Mammary epithelial cell (primary cell): Measurements from ENCODE around the gene BAG5.

Experiments used
- EZH2 ChIP-seq: IDR thresholded peaks from 2 replicates; pipeline ENCODE4 v1.6.1; 2012; ENCODE audit warnings: low read length, inconsistent platforms, borderline replicate concordance
- TF ChIP-seq, protein P1 (sequence below), 2 donors: IDR thresholded peaks in 1 of 2; conservative IDR thresholded peaks in 1 of 2; 2 replicates each; pipeline ENCODE4 v1.5.1; 2011 to 2012; ENCODE audit warnings: inconsistent platforms in 2 of 2, low read length in 2 of 2, mild to moderate bottlenecking in 2 of 2, control low read depth in 1 of 2, low read depth in 1 of 2; ENCODE audit not compliant: insufficient read depth in 1 of 2; ENCODE audit errors: extremely low read depth in 1 of 2

DNA sequence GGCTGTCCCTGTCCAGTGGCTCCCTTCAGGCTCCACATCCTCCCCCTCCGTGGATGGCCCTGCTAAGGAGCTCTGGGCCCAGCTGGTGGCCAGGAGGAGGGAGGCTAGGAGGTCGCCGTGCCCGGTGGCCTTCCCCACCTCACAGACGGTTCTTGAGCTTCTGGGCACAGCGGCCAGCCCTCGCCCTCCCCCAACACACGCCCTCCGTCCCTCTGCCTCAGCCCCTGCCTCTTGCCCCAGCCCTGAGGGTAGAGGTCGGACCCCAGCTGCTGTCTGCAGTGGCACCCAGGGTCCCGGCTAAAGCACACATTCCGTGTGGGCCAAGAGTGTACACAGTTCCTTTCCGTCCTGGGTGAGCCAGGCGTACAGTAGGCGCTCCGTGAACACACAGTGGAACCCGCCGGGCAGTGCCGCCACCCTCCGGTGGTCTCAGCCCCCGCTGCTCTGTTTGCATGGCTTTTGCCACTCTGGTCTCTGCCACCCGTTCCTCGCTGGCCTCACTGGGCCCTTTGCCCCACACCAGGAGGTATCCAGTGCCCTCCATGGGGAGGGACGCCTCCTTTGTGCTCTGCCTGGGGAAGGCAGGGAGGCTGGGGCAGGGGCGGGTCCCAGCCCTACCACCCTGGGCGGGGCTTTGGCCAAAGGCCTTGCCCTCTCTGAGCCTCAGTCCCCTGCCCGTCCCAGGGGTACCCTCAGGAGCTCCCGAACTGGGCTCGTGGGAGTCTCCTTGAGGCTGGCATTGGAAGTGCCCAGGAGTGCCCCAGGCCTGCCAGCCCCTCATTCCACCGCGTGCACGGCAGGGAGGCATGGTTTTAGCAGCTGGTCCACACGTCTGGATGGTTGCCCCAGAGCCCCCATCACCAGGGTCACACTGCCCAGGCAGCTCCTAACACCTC is 20.5 kb downstream of the BAG5 start:
- TF ChIP-seq, protein P1, sequence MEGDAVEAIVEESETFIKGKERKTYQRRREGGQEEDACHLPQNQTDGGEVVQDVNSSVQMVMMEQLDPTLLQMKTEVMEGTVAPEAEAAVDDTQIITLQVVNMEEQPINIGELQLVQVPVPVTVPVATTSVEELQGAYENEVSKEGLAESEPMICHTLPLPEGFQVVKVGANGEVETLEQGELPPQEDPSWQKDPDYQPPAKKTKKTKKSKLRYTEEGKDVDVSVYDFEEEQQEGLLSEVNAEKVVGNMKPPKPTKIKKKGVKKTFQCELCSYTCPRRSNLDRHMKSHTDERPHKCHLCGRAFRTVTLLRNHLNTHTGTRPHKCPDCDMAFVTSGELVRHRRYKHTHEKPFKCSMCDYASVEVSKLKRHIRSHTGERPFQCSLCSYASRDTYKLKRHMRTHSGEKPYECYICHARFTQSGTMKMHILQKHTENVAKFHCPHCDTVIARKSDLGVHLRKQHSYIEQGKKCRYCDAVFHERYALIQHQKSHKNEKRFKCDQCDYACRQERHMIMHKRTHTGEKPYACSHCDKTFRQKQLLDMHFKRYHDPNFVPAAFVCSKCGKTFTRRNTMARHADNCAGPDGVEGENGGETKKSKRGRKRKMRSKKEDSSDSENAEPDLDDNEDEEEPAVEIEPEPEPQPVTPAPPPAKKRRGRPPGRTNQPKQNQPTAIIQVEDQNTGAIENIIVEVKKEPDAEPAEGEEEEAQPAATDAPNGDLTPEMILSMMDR (conservative IDR thresholded peaks at IDR 0.05 in 1 of 2, IDR thresholded peaks at IDR 0.05 in 1 of 2; ENCODE audit: extremely low read depth in 1 of 2, insufficient read depth in 1 of 2, low read depth in 1 of 2, low read length in 2 of 2): no peak
- TF ChIP-seq EZH2: no peak
